SK-N-SH treated with all-trans-retinoic acid at 6 μM for 48 hours (cell line): Measurements from ENCODE around the gene ACKR4.

Experiments
- CSRNP3 ChIP-seq: fragments of 250-450 bp; sonication (Bioruptor Pico); IDR thresholded peaks from 2 replicates; pipeline ENCODE4 v1.5.1; 2021; ENCODE audit warnings: mild to moderate bottlenecking, moderate library complexity
- SNAI2 ChIP-seq: fragments of 250-450 bp; sonication (Bioruptor Pico); IDR thresholded peaks from 2 replicates; pipeline ENCODE4 v1.5.0; 2020; ENCODE audit warnings: mild to moderate bottlenecking, moderate library complexity
- TSHZ2 ChIP-seq: fragments of 250-450 bp; sonication (Bioruptor Pico); IDR thresholded peaks from 2 replicates; pipeline ENCODE4 v1.5.0; 2020; ENCODE audit warnings: mild to moderate bottlenecking, moderate library complexity

- no peak for TF ChIP-seq TSHZ2
- TF ChIP-seq CSRNP3 = no peak
- TF ChIP-seq SNAI2 (CRISPR knock-in tag) = no peak
Observed at GRCh38 chr3:132556508-132557159, 40.4 kb upstream of the ACKR4 start.
